AG20443 (cell line): ENCODE data around the gene ZNF157.
"Not testable (repeated sequence)": the region's sequence is repeated elsewhere in the genome, so short reads cannot be mapped to it uniquely, and the experiment has no call there.

Experiments
- DNase-seq: peaks from one replicate; pipeline ENCODE4 v3.0.0; 2012; ENCODE audit warnings: low spot score, mixed read lengths

Gene ZNF157

DNA sequence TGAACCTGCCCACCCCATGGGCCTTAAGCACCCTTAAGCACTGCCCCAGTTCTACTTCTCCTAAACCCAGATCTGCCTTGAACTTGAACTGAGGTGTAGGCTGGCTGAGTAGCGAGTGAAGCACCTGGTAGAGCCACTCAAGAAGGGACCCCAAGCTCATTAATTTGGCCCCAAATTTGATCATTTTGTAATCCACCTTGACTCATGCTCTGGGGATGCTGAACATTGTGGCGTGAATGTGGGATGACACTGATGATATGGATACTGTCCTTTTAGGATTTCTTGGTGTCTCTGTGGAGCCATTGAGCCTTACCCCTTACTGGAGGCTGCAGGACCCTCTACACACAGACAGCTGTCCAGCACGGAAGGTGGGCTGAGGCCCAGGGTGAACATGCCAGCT lies at the start of gene ZNF157:
Gene ZNF157, plus strand, starts transcription at position 301 of the 400 bp plus-strand sequence. Its CDS starts 91 bp downstream, at position 392.
- no peak for DNase-seq

DNA sequence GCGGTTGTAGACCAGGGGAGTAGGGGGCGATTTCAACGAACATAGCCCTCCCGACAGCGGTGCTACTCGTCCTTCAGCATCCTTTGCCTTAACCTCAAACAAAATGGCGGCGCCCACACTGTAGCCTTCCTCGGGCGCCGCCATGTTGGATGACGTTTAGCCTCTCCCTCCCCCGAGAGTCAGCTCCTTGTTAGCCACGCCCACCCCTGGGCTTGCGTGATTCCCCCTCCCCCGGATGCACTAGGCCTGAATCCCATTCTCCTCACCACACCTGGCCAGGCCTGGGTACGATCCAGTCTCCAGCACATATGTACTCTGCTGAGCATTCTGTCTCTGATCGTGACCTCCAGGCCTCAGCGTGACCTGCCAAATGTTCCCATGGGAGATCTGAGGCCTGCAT lies 49.0 kb upstream of the ZNF157 start:
- DNase-seq, result peak; percentile 47

DNA sequence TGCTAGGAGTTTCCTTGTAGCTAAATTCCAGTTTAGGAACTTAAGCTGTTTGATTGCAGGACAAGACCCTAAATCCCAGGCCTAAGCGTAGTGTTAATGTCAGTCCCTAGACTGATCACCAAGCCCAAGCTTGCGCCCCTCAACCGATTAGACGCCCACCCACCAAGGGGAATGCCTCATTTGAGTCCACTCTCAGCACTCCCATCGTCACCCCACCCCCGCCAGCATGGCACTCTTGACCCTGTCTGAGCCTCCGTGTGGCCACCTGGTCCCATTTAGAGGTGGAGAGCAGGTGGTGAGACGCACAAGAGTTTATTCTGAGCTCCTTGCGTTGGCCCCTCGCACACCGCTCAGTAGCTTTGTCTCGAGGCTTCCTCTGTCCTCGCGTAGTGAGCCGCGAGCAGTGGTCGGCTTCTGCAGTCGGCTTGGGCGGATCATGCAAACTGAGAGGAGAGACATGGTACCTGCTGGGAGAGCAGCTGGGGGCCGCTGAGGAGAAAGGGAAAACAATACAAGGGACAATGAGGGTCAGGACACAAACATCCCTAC lies 48.5 kb upstream of the ZNF157 start:
- no peak for DNase-seq

DNA sequence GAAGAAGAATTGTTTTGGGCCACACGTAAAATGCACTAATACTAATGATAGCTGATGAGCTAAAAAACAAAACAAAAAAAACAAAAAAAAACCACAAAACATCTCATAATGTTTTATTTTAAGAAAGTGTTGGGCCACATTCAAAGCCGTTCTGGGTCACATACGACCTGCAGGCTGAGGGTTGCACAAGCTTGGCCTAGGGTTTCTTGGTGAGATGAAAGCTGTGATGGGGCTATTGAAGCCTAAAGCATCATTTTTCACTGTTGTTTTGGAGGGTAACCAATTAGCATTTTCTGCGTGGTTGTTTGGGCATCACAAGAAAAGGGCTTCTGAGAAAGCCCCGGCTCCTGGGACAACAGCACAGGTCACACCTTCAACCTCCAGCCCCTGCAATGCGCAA lies 42.5 kb upstream of the ZNF157 start:
- DNase-seq, result no peak

DNA sequence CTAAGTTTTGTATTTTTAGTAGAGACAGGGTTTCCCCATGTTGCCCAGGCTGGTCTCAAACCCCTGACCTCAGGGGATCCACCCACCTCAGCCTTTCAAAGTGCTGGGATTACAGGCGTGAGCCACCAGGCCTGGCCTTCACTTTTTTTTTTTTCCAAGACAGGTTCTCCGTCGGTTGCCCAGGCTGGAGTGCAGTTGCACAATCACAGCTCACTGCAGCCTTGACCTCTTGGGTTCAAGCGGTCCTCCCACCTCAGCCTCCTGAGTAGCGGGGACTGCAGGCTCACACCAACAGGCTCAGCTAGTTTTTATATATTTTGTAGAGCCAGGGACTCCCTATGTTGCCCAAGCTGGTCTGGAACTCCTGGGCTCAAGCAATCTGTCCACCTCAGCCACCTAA lies 37.6 kb upstream of the ZNF157 start:
- not testable (repeated sequence) for DNase-seq

DNA sequence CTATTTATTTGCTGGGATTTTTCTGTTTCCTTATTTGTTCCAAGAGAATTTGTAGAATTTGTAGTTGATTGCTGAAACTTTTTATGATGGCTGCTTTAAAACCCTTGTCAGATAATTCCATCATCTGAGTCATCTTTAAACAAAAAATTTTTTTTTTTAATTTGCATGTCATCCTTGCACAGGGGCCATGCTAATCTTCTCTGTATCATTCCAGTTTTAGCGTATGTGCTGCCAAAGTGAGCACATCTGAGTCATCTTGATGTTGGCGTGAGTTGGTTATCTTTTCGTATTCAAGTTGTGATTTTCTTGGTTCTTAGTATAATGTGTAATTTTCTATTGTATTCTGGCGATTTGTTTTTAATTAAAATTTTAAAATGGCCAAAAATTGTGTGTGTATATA lies 18.7 kb upstream of the ZNF157 start:
- DNase-seq, result no peak

DNA sequence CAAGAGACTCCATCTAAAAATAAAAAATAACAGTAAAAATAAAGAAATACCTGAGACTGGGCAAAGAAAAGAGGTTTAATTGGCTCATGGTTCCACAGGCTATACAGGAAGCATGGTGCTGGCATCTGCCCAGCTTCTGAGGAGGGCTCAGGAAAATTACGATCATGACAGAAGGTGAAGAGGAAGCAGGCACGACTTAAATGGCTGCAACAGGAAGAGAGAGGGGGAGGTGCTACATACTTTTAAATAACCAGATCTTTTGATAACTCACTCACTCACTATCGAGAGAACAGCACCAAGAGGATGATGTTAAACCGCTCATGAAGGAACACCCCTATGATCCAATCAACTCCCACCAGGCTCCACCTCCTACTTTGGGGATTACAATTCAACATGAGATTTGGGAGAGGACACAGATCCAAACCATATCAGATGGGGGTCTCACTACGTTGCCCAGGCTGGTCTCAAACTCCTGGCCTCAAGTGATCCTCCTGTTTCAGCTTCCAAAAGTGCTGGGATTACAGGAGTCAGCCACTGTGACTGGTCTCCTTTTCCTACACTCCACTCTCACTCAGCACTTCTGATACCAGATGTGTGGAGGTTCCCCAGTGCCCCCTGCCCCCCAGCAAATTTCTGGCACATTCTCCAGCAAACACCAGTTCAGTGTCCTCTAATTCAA lies 11.9 kb upstream of the ZNF157 start:
- no peak for DNase-seq

DNA sequence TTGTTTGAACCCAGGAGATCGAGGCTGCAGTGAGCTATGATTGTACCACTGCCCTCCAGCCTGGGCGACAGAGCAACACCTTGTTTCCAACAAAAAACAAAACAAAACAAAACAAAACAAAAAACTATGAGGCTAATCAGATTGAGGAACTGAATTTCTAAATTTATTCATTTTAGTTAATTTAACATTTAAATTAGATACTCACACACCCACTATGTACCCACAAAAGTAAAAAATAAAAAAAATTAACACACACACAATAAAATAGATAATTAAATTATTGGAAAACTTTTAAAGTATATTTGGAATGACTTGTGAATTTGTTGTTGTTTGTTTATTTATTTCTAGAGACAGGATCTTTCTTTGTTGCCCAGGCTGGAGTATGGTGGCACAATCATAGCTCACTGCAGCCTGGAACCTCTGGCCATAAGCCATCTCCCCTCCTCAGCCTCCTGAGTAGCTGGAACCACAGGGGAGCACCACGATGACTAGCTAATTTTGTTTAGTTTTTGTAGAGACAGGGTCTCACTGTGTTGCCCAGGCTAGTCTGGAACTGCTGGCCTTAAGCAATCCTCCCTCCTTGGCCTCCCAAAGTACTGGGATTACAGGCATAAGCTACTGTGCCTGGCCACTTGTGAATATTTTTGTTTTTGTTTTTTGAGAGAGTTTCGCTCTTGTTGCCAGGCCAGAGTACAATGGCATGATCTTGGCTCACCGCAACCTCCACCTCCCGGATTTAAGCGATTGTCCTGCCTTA lies 9.8 kb upstream of the ZNF157 start:
- DNase-seq, result no peak

DNA sequence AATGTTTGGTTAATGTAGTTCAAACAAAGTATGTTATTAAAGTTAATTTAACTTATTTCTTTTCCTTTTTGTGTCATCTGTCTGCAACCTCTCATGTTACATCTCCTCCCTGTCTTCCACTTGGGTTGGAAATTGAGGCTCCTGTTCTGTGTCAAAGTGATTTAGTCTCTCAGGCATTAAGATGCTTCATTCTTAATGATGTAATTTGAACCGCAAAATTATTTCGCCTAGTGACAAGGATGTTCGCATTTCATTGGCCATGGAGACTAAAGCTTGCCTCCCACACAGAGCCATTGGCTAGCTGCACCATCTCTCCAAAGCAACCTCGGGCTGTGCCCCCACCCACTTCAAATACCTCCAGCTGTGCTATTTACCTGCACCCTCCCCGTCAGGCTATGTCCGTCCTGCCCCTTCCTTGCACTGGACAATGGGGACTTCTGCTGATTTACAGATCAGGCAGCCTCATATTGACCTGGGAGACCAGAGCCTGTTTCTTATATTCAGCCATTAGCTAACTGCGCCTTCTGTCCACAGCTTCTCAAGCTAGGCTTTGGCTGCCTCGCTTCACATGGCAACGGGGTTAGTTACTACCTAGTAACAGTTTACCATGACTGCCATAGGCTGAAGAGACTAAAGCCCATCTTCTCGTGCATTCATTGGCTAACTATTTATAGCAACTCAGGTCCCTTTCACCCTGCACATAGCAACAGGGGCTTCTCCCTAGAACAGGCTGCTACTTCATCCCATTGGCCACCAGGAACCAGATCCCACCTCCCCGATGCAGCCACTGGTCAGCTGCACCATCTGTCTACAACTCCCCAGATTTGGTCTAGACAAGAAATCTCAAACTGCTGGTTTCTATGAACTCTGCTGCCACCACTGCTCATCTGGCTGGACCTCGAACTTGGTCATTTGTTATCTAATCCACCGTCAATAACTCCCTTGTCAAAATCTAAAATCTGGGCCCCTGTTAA lies 8.6 kb upstream of the ZNF157 start:
- DNase-seq, result peak; percentile 91

DNA sequence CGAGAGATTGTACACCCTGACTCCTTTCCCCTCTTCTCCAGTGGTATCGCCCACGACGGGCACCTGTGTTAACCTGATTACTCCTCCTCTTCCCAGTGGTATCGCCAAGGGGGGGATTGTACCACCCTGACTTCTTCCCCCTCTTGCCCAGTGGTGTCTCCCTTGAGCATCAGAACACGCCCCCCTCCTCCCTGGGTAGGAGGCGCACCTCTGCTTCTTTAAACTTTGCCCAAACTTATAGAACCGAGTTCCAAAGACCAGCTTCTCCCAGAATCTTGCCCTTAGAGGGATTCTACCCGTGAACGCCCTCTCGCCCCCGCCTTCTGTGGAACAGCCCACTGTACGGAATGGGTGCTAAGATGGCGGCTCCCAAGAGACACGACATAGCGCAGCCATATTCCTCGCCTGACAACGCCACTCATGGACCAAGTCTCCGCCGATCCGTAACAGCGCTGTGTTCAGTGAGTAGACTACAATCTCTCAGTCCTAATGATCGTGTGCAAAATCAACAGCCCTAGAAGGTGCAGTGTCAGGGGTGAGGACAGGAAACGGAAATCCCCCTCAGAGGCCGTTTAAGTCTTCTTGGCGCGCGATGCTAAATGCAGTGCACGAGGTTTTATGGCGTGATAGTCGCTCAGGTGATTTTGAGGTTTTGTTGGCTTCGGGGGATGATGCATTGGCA lies 4.2 kb upstream of the ZNF157 start:
- peak; percentile 74 for DNase-seq

DNA sequence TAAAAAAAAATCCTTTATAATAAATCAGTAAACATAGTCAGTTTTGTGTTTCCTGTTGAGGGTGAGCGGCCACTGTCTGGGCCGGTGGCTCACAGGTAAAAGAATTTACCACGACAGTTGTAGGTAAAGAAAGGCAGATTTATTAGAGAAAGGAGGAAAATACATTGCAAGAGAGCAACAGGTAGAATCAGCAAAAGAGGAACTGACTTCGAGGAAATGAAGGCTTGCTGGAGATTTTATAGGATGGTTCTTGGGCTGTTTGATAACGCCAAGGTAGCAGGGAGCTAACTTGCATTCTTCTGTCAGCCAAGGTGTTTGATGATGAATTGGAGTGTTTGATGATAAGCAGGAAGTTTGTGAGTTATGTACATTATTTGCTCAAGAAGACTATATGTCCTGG lies 2.8 kb downstream of the ZNF157 start:
- DNase-seq, result no peak

DNA sequence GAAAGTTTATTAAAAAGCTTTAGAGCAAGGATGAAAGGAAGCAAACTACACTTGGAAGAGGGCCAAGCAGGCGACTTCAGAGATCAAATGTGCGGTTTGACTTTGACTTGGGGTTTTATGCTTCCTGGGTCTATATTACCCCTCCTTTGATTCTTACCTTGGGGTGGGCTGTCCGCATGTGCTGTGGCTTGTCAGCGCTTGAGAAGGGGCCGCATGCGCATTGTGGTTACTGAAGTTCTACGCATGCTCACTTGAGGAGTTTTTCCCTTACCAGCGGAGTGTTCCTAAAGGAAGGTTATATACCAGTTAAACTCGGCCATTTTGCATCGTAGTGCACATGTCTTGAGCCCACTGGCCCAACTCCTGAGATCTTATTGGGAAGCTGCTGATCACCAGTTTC lies 9.9 kb downstream of the ZNF157 start:
- DNase-seq, result peak; percentile 55

DNA sequence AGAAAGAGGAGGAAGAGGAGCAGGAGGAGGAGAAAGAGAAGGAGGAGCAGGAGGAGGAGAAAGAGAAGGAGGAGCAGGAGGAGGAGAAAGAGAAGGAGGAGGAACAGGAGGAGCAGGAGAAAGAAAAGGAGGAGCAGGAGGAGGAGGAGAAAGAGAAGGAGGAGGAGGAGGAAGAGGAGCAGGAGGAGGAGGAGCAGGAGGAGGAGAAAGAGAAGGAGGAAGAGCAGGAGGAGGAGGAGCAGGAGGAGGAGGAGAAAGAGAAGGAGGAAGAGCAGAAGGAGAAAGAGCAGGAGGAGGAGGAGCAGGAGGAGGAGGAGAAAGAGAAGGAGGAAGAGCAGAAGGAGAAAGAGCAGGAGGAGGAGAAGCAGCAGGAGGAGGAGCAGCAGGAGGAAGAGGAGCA lies 10.5 kb downstream of the ZNF157 start:
- not testable (repeated sequence) for DNase-seq

DNA sequence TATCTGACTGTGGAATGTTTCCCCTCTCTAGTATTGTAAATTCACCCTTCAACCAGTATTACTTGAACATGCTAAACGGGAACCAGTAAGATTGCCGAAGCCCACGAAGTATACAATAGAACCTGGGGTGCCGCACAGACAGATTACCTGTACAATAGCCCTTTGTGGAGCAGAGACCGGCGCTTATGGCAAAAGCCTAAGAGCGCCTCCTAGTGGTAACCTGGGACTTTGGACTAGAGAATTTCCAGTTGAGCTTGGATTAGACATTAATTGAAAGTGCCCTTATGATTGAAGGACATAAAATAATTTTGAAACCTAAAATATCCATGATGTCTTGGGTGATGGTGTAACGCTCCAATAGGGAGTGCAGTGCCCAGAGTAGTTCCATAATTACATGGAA lies 14.1 kb downstream of the ZNF157 start:
- peak; percentile 32 for DNase-seq

DNA sequence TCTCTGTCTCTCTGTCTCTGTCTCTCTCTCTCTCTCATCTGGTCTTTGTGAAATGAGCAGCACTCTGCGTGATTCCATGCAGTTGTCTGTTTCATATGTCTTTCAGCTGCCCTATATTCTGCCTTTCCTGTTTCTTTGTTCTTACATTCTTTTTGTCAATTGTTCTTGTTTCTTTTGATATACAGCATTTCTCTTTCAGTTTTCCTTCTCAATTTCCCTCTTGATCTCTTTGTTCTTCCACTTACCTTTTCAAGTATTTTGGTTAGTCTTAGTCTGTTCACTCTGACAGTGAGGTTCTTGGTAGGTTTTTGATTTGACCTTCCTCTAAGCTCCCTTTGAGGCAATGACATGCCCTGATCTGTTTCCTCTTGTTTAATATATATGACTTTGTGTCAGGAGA lies 20.4 kb downstream of the ZNF157 start:
- DNase-seq, result no peak

DNA sequence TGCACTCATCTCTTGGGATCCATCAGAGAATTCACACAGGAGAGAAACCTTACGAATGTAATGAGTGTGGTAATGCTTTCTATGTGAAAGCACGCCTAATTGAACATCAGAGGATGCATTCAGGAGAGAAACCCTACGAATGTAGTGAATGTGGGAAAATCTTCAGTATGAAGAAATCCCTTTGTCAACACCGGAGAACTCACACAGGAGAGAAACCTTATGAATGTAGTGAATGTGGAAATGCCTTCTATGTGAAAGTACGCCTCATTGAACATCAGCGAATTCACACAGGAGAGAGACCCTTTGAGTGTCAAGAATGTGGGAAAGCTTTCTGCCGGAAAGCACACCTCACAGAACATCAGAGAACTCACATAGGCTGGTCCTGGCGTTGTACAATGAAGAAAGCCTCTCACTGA lies 42.8 kb downstream of the ZNF157 start:
- DNase-seq, result no peak

DNA sequence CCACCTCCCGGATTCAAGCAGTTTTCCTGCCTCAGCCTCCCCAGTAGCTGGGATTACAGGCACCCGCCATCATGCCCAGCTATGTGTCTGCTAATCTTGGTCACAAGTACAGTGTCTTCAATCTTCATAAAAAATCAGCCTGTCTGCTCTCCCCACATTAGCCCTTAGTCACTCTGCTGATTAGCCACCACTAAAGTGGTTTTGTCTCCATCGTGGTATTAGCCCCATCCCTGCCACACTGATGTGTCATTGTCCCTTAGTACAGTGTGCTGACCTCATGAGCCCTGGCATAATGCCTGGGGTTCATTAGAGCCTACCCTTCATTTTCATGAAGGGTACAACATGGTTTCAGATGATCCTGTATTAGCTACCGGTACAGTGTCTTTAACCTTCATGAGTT lies 49.9 kb downstream of the ZNF157 start:
- no peak for DNase-seq

DNA sequence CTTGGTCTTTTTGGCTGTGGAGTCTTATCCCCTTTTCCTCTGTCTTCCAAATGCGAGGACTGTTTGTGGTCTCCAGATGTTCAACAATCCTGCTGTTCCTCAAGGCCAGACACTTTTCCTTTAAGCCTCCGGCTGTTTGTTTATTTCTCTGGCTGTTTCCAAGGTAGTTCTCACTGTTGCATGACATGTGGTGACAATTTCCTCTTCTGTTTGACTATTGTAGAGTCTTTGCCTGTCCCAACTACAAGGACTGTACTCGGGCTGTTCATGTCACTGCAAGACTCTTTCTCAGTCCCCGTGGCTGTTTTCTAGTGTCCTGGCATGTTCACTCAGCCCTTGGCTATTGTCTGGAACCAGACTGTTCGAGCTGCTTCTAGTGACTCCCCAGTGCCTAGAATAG lies 50.6 kb downstream of the ZNF157 start:
- DNase-seq, result no peak

DNA sequence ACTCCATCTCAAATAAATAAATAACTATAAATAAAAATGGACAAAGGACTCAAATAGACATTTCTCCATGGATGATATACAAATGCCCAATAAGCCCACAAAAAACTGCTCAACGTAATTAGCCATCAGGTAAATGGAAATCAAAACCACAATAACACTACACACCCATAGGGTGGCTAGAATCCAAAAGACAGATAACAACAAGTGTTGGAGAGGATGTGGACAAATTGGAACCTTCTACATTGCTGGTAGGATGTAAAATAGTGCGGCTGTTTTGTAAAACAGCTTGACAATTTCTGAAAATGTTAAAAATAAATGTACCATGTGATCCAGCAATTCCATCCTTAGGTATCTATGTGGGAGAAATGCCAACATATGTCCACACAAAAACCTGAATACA lies 52.1 kb downstream of the ZNF157 start:
- DNase-seq, result no peak

DNA sequence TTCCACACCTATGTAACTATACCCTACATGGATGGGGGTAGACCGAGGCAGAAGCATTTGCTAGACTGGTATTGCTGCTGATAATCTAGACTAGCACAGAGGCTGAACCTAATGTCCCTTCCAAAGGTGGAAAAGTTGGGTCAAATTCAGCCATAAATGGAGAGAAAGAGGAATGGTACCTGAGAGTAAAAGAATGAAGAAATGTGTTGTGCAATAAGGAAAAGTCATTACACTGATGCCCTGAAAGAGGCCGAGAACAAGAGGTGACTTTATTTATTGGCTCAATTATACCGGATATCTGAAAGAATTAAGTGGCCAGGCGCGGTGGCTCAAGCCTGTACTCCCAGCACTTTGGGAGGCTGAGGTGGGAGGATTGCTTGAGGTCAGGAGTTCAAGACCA lies 60.5 kb downstream of the ZNF157 start:
- no peak for DNase-seq

DNA sequence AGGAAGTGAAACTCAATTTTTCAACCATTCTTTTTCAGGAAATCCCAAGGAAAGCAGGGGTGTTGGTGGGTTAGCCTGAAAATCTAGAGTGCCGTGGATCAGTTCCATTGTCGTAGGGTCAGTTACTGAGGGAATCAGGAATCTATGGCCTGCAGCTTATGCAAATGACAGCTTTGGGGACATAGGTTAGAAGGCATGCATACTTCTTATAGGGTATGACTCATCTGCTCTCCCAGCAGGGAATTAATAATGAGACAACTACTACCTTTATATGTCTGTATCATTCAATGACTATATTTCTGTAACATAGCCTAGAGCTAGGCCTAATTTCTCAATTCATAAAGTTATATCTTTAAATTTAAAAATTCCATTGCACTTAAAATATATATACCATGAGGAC lies 76.1 kb downstream of the ZNF157 start:
- no peak for DNase-seq

DNA sequence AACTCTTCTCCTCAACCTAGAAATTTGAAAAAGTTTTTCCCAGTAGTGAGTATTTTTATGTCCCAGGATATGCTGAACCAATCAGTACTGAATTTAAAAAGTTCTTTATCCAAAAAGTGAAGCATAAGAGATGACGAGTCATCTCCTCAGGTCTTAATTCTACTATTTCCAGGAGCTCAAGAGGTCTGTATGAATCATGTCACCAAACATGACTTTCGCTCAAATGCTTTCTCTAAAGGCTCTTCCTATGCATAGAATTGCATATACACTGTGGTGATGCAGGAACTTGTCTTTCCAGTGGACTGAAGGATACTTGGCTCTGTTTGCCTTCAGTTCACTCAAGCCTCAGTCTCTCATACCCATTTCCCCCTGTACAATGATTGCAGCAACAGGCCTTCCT lies 76.6 kb downstream of the ZNF157 start:
- DNase-seq, result no peak
